Measurements from ENCODE around the gene ACVR1B. TPM values are rescaled to one million over a fixed set of nuclear protein-coding genes. Genes with fewer than 3 reads are reported as not detected.

The ACVR1B gene
- total RNA-seq, 1 experiment from 2014 or later, result 13.4 TPM

DNA sequence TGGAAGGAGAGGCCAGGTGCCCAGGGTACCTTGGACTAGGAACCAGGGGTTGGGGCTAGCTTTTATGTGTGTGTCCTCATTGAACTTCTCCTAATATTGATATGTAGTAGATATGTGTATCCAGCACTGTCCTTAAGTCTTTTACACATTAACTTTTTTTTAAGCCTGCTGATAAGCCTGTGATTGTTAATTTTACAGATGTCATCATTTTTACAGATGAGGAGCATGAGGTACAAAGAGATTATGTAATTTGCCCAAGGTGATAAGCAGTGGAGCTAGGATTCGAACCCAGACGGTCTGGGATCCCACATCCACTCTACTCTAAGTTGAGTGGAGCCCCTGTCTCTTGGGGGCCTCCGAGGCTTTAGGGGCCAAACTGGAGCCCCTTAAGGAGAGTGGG lies 89.5 kb downstream of the ACVR1B start:
- intact Hi-C loops (cut with micrococcal nuclease; ENCODE audit: unreplicated experiment), result no loop called here
- no peaks in the 10 kb centered on the region for H3K36me3 ChIP-seq (ENCODE audit: low read depth)
- H3K9me2 ChIP-seq (ENCODE audit: insufficient read depth), result no peaks in the 10 kb centered on the region
- H3F3A ChIP-seq (ENCODE audit: insufficient read depth, low read depth), result peaks cover 24% of the 10 kb centered on the region; the same call in 1 of the 2 replicates
- TF ChIP-seq EZH2 (IDR thresholded peaks at IDR 0.05; ENCODE audit: low read depth), result no peak
- TF ChIP-seq, protein P1, sequence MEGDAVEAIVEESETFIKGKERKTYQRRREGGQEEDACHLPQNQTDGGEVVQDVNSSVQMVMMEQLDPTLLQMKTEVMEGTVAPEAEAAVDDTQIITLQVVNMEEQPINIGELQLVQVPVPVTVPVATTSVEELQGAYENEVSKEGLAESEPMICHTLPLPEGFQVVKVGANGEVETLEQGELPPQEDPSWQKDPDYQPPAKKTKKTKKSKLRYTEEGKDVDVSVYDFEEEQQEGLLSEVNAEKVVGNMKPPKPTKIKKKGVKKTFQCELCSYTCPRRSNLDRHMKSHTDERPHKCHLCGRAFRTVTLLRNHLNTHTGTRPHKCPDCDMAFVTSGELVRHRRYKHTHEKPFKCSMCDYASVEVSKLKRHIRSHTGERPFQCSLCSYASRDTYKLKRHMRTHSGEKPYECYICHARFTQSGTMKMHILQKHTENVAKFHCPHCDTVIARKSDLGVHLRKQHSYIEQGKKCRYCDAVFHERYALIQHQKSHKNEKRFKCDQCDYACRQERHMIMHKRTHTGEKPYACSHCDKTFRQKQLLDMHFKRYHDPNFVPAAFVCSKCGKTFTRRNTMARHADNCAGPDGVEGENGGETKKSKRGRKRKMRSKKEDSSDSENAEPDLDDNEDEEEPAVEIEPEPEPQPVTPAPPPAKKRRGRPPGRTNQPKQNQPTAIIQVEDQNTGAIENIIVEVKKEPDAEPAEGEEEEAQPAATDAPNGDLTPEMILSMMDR (conservative IDR thresholded peaks at IDR 0.05), result no peak
- DNase-seq, result no peak
- H3K27ac ChIP-seq, result no peak overlapping the region
- no peaks in the 10 kb centered on the region for H3K79me2 ChIP-seq (ENCODE audit: low read depth)
- H3K4me3 ChIP-seq, result no peak overlapping the region
- peaks cover 7% of the 10 kb centered on the region for H3K4me1 ChIP-seq (replicated peaks; ENCODE audit: insufficient read depth)
- H3K4me2 ChIP-seq, result no peak overlapping the region
- H2AFZ ChIP-seq, result no peak overlapping the region
- no peaks in the 10 kb centered on the region for H4K20me1 ChIP-seq (ENCODE audit: insufficient read depth)
- ChIA-PET CTCF (no interaction called here), POLR2A (ENCODE audit: unreplicated experiment) (no interaction called here)
- H3K27me3 ChIP-seq (ENCODE audit: insufficient read depth, low read depth), result no peaks in the 10 kb centered on the region
- no peaks in the 10 kb centered on the region for H3K9me3 ChIP-seq (ENCODE audit: insufficient read depth, low read depth)
- BruUV-seq (replicated peaks), result no TSS peak

DNA sequence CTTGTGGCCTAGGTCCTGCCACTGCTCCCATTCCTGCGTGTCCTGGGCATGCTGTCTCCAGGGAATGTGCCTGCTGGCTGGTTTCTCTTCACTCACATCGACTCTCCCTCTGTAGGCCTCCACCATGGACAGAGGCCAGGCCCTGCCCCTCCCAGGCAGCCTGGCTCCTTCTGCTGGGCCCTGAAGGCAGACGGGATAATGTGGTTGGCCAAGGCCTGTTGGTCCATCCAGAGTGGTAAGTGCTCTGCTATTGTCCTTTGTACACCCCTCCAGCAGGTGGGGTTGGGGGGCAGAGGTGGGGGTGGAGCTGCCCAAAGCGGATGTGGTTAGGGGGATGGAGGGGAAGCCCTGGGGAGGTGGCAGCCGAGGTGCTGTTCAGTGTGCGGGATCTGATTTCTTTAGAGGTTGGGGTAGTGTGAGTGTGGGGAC lies 90.2 kb downstream of the ACVR1B start:
- Histone ChIP-seq H3K9me3 (ENCODE audit: insufficient read depth, low read depth) (no peaks in the 10 kb centered on the region), H3K4me1 (replicated peaks; ENCODE audit: insufficient read depth) (peaks cover 12% of the 10 kb centered on the region), H3K36me3 (ENCODE audit: low read depth) (no peaks in the 10 kb centered on the region), H3K27ac (no peak overlapping the region), H2AFZ (no peak overlapping the region), H3K79me2 (ENCODE audit: low read depth) (no peaks in the 10 kb centered on the region), H3K4me2 (no peak overlapping the region), H3K4me3 (no peak overlapping the region), H3K9me2 (ENCODE audit: insufficient read depth) (no peaks in the 10 kb centered on the region), H3K27me3 (ENCODE audit: insufficient read depth, low read depth) (no peaks in the 10 kb centered on the region), H4K20me1 (ENCODE audit: insufficient read depth) (no peaks in the 10 kb centered on the region), H3F3A (ENCODE audit: insufficient read depth, low read depth) (peaks cover 18% of the 10 kb centered on the region; the same call in 1 of the 2 replicates)
- DNase-seq, result no peak
- BruUV-seq (replicated peaks), result no TSS peak
- ChIA-PET CTCF (no interaction called here), POLR2A (ENCODE audit: unreplicated experiment) (no interaction called here)
- no peak for TF ChIP-seq EZH2 (IDR thresholded peaks at IDR 0.05; ENCODE audit: low read depth)
- TF ChIP-seq, protein P1 (conservative IDR thresholded peaks at IDR 0.05), result no peak
- intact Hi-C loops (cut with micrococcal nuclease; ENCODE audit: unreplicated experiment), result no loop called here

DNA sequence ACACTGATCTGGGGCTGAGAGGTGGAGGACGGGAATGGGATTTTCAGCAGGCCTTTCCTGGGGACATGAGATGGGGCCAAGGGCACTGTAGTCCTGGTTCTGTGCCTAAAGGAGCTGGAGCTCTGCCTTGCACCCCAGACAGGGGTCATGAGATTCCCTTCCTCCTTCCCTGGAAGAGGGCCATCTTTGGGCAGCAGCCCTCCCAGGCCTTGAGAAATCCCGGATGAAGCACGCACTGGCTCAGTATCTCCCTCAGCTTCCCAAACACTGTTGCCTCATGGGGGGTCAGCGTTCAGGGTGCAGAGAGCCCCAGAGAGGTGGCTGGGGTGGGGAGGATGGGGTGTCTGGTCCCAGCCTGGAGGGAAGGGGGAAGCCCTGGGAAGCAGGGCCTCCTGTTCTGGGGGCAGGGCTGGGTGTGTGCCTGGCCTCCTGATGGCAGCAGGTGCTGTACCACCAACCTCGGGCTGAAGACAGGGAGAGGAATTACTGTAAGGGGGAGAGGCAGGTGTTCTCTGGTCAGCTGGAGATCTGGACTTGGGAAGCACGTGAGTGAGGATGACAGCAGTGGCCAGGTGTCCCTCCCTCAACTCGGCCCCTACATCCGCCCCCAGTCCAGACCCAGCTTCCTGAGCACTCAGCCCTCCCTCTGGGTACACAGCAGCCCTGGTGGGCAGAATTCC lies 91.3 kb downstream of the ACVR1B start:
- Histone ChIP-seq H3K36me3 (ENCODE audit: low read depth) (no peaks in the 10 kb centered on the region), H3K9me2 (ENCODE audit: insufficient read depth) (no peaks in the 10 kb centered on the region), H3K4me2 (no peak overlapping the region), H3K4me3 (no peak overlapping the region), H3K9me3 (ENCODE audit: insufficient read depth, low read depth) (no peaks in the 10 kb centered on the region), H3F3A (ENCODE audit: insufficient read depth, low read depth) (peaks cover 17% of the 10 kb centered on the region; the same call in 1 of the 2 replicates), H3K79me2 (ENCODE audit: low read depth) (no peaks in the 10 kb centered on the region), H4K20me1 (ENCODE audit: insufficient read depth) (no peaks in the 10 kb centered on the region), H2AFZ (no peak overlapping the region), H3K4me1 (replicated peaks; ENCODE audit: insufficient read depth) (peaks cover 12% of the 10 kb centered on the region), H3K27ac (no peak overlapping the region), H3K27me3 (ENCODE audit: insufficient read depth, low read depth) (no peaks in the 10 kb centered on the region)
- TF ChIP-seq EZH2 (IDR thresholded peaks at IDR 0.05; ENCODE audit: low read depth), result no peak
- TF ChIP-seq, protein P1 (conservative IDR thresholded peaks at IDR 0.05), result no peak
- POLR2A ChIA-PET (ENCODE audit: unreplicated experiment), result no interaction called here
- peak in 1 of 2 experiments; percentile 31 for DNase-seq
- CTCF ChIA-PET, result no interaction called here
- intact Hi-C loops (cut with micrococcal nuclease; ENCODE audit: unreplicated experiment), result no loop called here
- no TSS peak for BruUV-seq (replicated peaks)

Measured in PC-9 (cell line).